SK-N-SH (cell line): ENCODE measurements around the gene SESN1.

Experiments used
- CTCF ChIP-seq: fragments of 200-600 bp; sonication (generic); IDR thresholded peaks from 2 replicates; pipeline ENCODE4 v1.6.1; 2017; ENCODE audit warnings: antibody characterized with exemption, mild to moderate bottlenecking, moderate library complexity
- EP300 ChIP-seq, 2 experiments: IDR thresholded peaks; 2 replicates each; pipeline versions ENCODE4 v1.4.0 to v1.6.1; 2012; ENCODE audit warnings: borderline replicate concordance in 1 of 2, low read depth in 1 of 2, low read length in 1 of 2
- GABPA ChIP-seq: IDR thresholded peaks from 2 replicates; pipeline ENCODE4 v1.4.0; 2012; ENCODE audit warnings: low read depth, mild to moderate bottlenecking
- RCOR1 ChIP-seq: fragments of 150-350 bp; IDR thresholded peaks from 2 replicates; pipeline ENCODE4 v1.6.1; 2017; ENCODE audit warnings: antibody characterized with exemption, low read length
- RFX5 ChIP-seq: IDR thresholded peaks from 2 replicates; pipeline ENCODE4 v1.6.1; 2012; ENCODE audit warnings: mild to moderate bottlenecking, improper control_type of control experiment, low read length

DNA sequence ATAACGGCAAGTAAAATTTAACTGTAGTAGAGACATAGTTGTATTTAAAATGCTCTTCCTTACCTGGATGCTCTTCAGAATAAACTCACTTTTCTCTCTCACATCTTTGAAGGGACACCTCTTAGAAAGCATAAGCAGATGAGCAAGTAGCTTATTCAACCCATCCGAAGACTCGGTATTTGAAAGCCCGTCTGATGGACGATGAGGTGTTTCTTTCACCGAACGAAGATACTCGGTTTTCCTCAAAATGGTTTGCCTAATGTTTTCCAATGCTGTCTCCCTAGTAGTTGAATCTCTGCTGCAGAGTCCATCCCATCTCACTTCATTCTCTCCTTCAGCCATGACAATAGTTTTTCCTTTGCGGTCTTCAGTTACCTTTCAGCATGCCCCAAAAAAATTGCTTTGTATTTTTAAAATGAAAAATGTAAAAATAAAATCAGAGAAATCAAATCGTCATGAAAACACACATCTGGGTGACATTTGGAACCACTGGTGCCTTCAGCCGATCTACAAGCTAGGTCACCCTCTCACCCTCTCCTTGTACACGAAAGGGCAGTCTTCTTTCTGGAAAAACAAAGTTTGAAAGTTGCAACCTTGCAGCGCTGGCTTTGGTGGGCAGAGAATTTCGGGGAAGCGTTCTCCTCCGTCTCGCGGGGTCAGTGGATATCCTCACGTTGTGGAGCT is 772 bp downstream of the SESN1 start:
- no peak for TF ChIP-seq EP300 (IDR thresholded peaks at IDR 0.05; ENCODE audit: borderline replicate concordance in 1 of 2, low read depth in 1 of 2, low read length in 1 of 2)
- TF ChIP-seq CTCF: no peak
- no peak for TF ChIP-seq RFX5
- TF ChIP-seq GABPA: no peak
- no peak for TF ChIP-seq RCOR1
